ENCODE data around the gene TXNL4B. TPM values are rescaled to one million over a fixed set of nuclear protein-coding genes. Genes with fewer than 3 reads are reported as not detected.

Gene TXNL4B
- total and polyA plus RNA-seq, 4 donors = 5.0 to 11.6 (median 7.5) TPM

DNA sequence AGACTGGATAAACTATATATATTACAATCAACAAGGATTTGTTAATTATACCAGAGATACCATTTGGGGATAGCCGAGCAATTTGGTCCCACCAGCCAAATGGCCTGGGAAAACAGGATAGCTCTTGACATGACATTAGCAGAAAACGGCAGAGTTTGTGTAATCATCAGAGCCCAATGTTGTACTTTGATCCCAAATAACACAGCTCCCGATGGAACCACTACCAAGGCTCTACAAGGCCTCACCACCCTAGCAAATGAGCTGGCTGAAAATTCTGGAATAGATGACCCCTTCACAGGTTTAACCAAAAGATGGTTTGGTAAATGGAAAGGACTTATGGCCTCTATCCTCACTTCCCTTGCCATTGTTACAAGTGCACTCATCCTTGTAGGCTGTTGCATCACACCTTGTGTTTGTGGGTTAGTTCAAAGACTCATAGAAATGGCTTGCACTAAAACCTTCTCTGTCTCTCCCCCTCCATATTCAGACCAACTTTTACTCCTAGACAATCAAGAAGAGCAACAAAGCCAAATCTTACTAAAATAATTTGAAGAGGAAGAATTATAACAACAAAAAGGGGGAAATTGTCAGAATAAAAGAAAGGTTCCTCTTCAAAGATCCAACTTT is 9.5 kb downstream of the TXNL4B start:
- TF ChIP-seq FOXA2 (IDR thresholded peaks at IDR 0.05) (no peak), YY1 (IDR thresholded peaks at IDR 0.05) (peak; percentile 59), SP1 (IDR thresholded peaks at IDR 0.05) (peak; percentile 66), GABPA (IDR thresholded peaks at IDR 0.05 in 1 of 2, conservative IDR thresholded peaks at IDR 0.05 in 1 of 2) (peak in 1 of 2 donors; percentile 23), RAD21 (IDR thresholded peaks at IDR 0.05) (peak in 1 of 2 donors; percentile 13), RXRA (IDR thresholded peaks at IDR 0.05) (peak in 1 of 2 donors; percentile 31), HNF4G (IDR thresholded peaks at IDR 0.05) (peak; percentile 70), EGR1 (IDR thresholded peaks at IDR 0.05; ENCODE audit: low read depth in 2 of 2) (no peak), HNF4A (conservative IDR thresholded peaks at IDR 0.05) (peak; percentile 86 to 87)
- TF ChIP-seq, protein P1, sequence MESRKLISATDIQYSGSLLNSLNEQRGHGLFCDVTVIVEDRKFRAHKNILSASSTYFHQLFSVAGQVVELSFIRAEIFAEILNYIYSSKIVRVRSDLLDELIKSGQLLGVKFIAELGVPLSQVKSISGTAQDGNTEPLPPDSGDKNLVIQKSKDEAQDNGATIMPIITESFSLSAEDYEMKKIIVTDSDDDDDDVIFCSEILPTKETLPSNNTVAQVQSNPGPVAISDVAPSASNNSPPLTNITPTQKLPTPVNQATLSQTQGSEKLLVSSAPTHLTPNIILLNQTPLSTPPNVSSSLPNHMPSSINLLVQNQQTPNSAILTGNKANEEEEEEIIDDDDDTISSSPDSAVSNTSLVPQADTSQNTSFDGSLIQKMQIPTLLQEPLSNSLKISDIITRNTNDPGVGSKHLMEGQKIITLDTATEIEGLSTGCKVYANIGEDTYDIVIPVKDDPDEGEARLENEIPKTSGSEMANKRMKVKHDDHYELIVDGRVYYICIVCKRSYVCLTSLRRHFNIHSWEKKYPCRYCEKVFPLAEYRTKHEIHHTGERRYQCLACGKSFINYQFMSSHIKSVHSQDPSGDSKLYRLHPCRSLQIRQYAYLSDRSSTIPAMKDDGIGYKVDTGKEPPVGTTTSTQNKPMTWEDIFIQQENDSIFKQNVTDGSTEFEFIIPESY (IDR thresholded peaks at IDR 0.05) = peak; percentile 23
- TF ChIP-seq, protein P2, sequence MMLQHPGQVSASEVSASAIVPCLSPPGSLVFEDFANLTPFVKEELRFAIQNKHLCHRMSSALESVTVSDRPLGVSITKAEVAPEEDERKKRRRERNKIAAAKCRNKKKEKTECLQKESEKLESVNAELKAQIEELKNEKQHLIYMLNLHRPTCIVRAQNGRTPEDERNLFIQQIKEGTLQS (IDR thresholded peaks at IDR 0.05) = no peak
- TF ChIP-seq, protein P3, sequence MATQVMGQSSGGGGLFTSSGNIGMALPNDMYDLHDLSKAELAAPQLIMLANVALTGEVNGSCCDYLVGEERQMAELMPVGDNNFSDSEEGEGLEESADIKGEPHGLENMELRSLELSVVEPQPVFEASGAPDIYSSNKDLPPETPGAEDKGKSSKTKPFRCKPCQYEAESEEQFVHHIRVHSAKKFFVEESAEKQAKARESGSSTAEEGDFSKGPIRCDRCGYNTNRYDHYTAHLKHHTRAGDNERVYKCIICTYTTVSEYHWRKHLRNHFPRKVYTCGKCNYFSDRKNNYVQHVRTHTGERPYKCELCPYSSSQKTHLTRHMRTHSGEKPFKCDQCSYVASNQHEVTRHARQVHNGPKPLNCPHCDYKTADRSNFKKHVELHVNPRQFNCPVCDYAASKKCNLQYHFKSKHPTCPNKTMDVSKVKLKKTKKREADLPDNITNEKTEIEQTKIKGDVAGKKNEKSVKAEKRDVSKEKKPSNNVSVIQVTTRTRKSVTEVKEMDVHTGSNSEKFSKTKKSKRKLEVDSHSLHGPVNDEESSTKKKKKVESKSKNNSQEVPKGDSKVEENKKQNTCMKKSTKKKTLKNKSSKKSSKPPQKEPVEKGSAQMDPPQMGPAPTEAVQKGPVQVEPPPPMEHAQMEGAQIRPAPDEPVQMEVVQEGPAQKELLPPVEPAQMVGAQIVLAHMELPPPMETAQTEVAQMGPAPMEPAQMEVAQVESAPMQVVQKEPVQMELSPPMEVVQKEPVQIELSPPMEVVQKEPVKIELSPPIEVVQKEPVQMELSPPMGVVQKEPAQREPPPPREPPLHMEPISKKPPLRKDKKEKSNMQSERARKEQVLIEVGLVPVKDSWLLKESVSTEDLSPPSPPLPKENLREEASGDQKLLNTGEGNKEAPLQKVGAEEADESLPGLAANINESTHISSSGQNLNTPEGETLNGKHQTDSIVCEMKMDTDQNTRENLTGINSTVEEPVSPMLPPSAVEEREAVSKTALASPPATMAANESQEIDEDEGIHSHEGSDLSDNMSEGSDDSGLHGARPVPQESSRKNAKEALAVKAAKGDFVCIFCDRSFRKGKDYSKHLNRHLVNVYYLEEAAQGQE (IDR thresholded peaks at IDR 0.05) = no peak
- TF ChIP-seq, protein P4, sequence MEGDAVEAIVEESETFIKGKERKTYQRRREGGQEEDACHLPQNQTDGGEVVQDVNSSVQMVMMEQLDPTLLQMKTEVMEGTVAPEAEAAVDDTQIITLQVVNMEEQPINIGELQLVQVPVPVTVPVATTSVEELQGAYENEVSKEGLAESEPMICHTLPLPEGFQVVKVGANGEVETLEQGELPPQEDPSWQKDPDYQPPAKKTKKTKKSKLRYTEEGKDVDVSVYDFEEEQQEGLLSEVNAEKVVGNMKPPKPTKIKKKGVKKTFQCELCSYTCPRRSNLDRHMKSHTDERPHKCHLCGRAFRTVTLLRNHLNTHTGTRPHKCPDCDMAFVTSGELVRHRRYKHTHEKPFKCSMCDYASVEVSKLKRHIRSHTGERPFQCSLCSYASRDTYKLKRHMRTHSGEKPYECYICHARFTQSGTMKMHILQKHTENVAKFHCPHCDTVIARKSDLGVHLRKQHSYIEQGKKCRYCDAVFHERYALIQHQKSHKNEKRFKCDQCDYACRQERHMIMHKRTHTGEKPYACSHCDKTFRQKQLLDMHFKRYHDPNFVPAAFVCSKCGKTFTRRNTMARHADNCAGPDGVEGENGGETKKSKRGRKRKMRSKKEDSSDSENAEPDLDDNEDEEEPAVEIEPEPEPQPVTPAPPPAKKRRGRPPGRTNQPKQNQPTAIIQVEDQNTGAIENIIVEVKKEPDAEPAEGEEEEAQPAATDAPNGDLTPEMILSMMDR (IDR thresholded peaks at IDR 0.05; ENCODE audit: low read depth, low read length, missing input control) = no peak
- WGBS = 21% methylated on average over 3 of the region's 3 CpGs
- Histone ChIP-seq H3K27me3 (ENCODE audit: control insufficient read depth in 4 of 4, insufficient read depth in 4 of 4, low read length in 3 of 4) (no peaks in the 10 kb centered on the region), H3K36me3 (ENCODE audit: control insufficient read depth in 4 of 4, insufficient read depth in 3 of 4, low read depth in 1 of 4, low read length in 3 of 4) (peaks cover 8 to 40% (median 30%) of the 10 kb centered on the region in 4 donors), H3K9ac (ENCODE audit: low read depth in 1 of 2, low read length in 2 of 2) (no peak overlapping the region), H3K4me1 (ENCODE audit: control insufficient read depth in 4 of 4, insufficient read depth in 4 of 4, low read length in 3 of 4) (peaks cover 0 to 9% (median 8%) of the 10 kb centered on the region in 4 donors), H3K9me3 (ENCODE audit: control insufficient read depth in 4 of 4, low read length in 3 of 4) (peaks cover 0 to 6% (median 3%) of the 10 kb centered on the region in 4 donors), H3K4me3 (ENCODE audit: low read depth in 1 of 3, low read length in 3 of 3) (no peak overlapping the region), H3K27ac (ENCODE audit: low read depth in 1 of 2, low read length in 2 of 2) (no peak overlapping the region)
- no peak for DNase-seq (ENCODE audit: low spot score)
